Heart left ventricle (tissue), 16 donors: Measurements from ENCODE around the gene TMC7. TPM values are rescaled to one million over a fixed set of nuclear protein-coding genes. Genes with fewer than 3 reads are reported as not detected.

Experiments used
- ATAC-seq, 4 donors: fragments of 200-7000 bp; cut with Tn5 transposase; one replicate each; pipeline ENCODE4 v1.9.1; 2020 to 2022; ENCODE audit warnings: moderate library complexity in 4 of 4, mild to moderate bottlenecking in 3 of 4, moderate number of reproducible peaks in 1 of 4
- DNase-seq, 5 donors: peaks; one replicate each; pipeline ENCODE4 v3.0.0-alpha.2; 2020
- H3K27ac ChIP-seq, 12 donors: fragments of 200-600 bp; sonication (generic) in 4 of 12; one replicate each; pipeline versions ENCODE4 v1.5.0 to v1.8.0; 2016 to 2022; ENCODE audit warnings: mild to moderate bottlenecking in 2 of 12
- H3K27me3 ChIP-seq, 9 donors: fragments of 200-600 bp; sonication (generic) in 2 of 9; one replicate each; pipeline versions ENCODE4 v1.5.1 to v1.8.0; 2016 to 2022; ENCODE audit warnings: mild to moderate bottlenecking in 3 of 9
- H3K36me3 ChIP-seq, 9 donors: fragments of 200-600 bp; sonication (generic) in 2 of 9; one replicate each; pipeline versions ENCODE4 v1.5.0 to v1.8.0; 2018 to 2022; ENCODE audit warnings: mild to moderate bottlenecking in 2 of 9
- H3K4me1 ChIP-seq, 12 donors: fragments of 200-600 bp; sonication (generic) in 4 of 12; one replicate each; pipeline versions ENCODE4 v1.5.0 to v1.8.0; 2016 to 2022; ENCODE audit warnings: mild to moderate bottlenecking in 3 of 12
- H3K4me3 ChIP-seq, 12 donors: fragments of 200-600 bp; sonication (generic) in 4 of 12; one replicate each; pipeline versions ENCODE4 v1.5.0 to v1.8.0; 2017 to 2022; ENCODE audit warnings: mild to moderate bottlenecking in 9 of 12, moderate library complexity in 4 of 12
- H3K9me3 ChIP-seq, 12 donors: fragments of 200-600 bp; sonication (generic) in 4 of 12; one replicate each; pipeline versions ENCODE4 v1.5.0 to v1.8.0; 2016 to 2022; ENCODE audit warnings: mild to moderate bottlenecking in 1 of 12
- POLR2A ChIP-seq, 2 donors: fragments of 450-650 bp; IDR thresholded peaks; one replicate each; pipeline ENCODE4 v1.6.1; 2017; ENCODE audit warnings: antibody characterized with exemption in 2 of 2, mild to moderate bottlenecking in 2 of 2, moderate library complexity in 2 of 2
- WGBS, 4 donors: extraction: QIAGEN DNeasy Blood & Tissue Kit in 2 of 4; methylation state at CpG; one replicate each; pipeline versions ENCODE4 v1.1.5 to v1.1.7; 2013 to 2018; 5-methylcytosine and 5-hydroxymethylcytosine counted together
- intact Hi-C, 10 donors: fragments of 100-400 bp; cut with DNase I; formaldehyde crosslinking; loops; one replicate each; pipeline versions ENCODE4 v1.11.1 to v1.14.2; 2022
- polyA plus RNA-seq, 2 donors: library from polyadenylated mRNA; stranded (reverse); fragments of 200-250 nt; gene quantifications; one replicate each; pipeline ENCODE4 v1.2.3, GENCODE V29; 2013
- total RNA-seq, 9 donors: library from RNA; depleted of rRNA in 2 of 9; stranded (reverse); fragments of >200 nt in 2 of 9; fragmentation: NEBNext Ultra II Directional in 3 of 9; extraction: Animal tissue kit (Norgen Biotek cat#: 25700) in 3 of 9; gene quantifications; one replicate each; pipeline versions ENCODE4 v1.1.0 to v1.2.4, GENCODE V29; 2016 to 2023
- TF ChIP-seq, protein P1 (sequence below), 12 donors: fragments of 200-600 bp; sonication (generic) in 4 of 12; IDR thresholded peaks; one replicate each; pipeline versions ENCODE4 v1.5.0 to v1.8.0; 2018 to 2022; ENCODE audit warnings: antibody characterized with exemption in 12 of 12, mild to moderate bottlenecking in 5 of 12
- donor health status: ischemic (EF 13 %, LVEDD 7.1; RV severe dilation, severe dysfunction).
- donor health status: healthy with polysubstance abuse.
- donor health status: DM: no; HTN: yes; CAD: no.
- donor health status: DM: no; HTN: no; CAD: no.
- donor health status: ischemic (EF 25% LVEDD 6.9; RV normal size, moderate dysfunction).
- donor health status: ischemic (EF 25% LVEDD 5.7; RV mildly dilated, moderate dysfunction).
- donor health status: healthy.
- donor health status: DM: yes; HTN: yes; CAD: no.
- donor health status: ischemic (EF 35%, LVEDD 5.7; RV mildly dilated, moderate dysfunction).
- donor health status: nonischemic (EF 11% LVEDD 7.7; RV severe dilation, severe dysfunction).
- donor health status: DM: yes; HTN: yes; CAD: no.
- donor health status: PGD.
- donor health status: ischemic (EF 29% LVEDD 5.4; RV normal size, mild dysfunction).
- donor health status: nonischemic (EF 23%, LVEDD 6.1; RV moderate dilation, normal function).

Gene TMC7
- total and polyA plus RNA-seq, 11 donors: 0.69 to 2.3 (median 0.96) TPM

DNA sequence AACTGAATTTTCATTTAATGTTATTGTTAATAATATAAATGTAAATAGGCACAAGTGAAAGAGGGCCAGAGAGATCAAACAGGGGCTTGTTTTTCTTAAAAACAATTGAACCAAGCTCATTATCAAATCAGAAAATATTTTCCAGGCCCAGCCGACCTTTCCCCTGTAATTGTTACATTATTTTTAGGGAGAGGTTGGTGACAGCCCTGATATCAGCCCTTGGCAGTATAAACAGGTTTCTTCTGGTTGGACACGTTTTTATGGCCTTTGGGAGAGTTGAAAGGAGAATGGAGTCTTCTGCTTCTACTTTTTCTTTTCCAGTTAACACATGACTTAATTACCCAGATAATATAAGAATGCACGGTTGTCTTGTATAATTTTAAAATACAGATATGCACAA, 43.7 kb downstream of the TMC7 start:
- DNase-seq (no peak), ATAC-seq (no peak)
- H3K4me3 ChIP-seq: no peak overlapping the region
- 25 to 29% (median 28%) methylated on average over 3 of the region's 3 CpGs for WGBS, 4 donors
- no peaks in the 10 kb centered on the region for H3K27me3 ChIP-seq
- no peak for TF ChIP-seq POLR2A (IDR thresholded peaks at IDR 0.05)
- TF ChIP-seq, protein P1, sequence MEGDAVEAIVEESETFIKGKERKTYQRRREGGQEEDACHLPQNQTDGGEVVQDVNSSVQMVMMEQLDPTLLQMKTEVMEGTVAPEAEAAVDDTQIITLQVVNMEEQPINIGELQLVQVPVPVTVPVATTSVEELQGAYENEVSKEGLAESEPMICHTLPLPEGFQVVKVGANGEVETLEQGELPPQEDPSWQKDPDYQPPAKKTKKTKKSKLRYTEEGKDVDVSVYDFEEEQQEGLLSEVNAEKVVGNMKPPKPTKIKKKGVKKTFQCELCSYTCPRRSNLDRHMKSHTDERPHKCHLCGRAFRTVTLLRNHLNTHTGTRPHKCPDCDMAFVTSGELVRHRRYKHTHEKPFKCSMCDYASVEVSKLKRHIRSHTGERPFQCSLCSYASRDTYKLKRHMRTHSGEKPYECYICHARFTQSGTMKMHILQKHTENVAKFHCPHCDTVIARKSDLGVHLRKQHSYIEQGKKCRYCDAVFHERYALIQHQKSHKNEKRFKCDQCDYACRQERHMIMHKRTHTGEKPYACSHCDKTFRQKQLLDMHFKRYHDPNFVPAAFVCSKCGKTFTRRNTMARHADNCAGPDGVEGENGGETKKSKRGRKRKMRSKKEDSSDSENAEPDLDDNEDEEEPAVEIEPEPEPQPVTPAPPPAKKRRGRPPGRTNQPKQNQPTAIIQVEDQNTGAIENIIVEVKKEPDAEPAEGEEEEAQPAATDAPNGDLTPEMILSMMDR (IDR thresholded peaks at IDR 0.05): no peak
- no peak overlapping the region for H3K27ac ChIP-seq
- H3K9me3 ChIP-seq: no peaks in the 10 kb centered on the region
- H3K36me3 ChIP-seq: peaks cover 0 to 16% (median 0%) of the 10 kb centered on the region in 9 donors
- intact Hi-C loops: no loop called here
- peaks cover 0 to 16% (median 0%) of the 10 kb centered on the region in 12 donors for H3K4me1 ChIP-seq

DNA sequence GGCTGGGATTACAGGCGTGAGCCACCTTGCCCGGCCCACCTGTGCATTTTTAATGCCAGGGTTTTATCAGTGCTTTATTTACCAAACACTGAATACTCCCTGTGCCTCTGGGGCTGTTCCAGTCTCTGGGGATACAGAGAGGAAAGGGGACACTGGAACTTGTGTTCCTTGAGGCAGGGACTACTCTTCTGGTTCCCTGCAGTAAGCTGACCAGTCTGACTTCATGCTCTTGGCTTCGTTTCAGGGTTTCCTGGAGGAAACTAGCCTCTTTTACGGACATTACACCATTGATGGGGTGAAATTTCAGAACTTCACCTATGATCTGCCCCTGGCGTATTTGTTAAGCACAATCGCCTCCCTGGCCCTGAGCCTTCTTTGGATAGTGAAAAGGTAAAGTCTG, 46.2 kb downstream of the TMC7 start:
- peak in 2 of 5 donors; percentile 25 to 29 for DNase-seq
- peak; percentile 38 to 90 (median 53) for ATAC-seq
- intact Hi-C loops: no loop called here

DNA sequence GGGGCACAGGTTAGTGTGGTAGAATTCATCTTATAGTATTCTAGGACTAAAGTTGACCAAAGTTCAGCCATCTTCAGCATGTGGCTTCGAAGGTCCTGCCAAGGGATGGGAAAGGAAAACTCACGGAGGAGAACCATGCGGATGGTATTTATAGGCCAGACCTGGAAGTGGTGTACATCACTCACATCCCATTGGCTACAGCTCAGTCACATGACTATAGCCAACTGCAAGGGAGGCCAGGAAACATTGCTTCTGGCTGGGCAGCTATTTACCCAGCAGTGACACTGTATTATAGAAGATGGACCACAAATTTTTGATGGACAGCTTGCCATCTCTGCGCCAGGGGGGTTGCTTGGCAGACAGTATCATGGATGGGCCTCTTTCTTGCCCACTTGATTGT, 48.0 kb downstream of the TMC7 start:
- DNase-seq: no peak
- ATAC-seq: no peak
- WGBS, 4 donors: 66 to 73% (median 70%) methylated on average over 4 of the region's 4 CpGs
- Histone ChIP-seq H3K27ac (no peak overlapping the region), H3K4me3 (no peak overlapping the region), H3K36me3 (peaks cover 0 to 3% (median 0%) of the 10 kb centered on the region in 9 donors), H3K9me3 (peaks cover 0 to 11% (median 0%) of the 10 kb centered on the region in 12 donors), H3K27me3 (no peaks in the 10 kb centered on the region), H3K4me1 (peaks cover 0 to 16% (median 0%) of the 10 kb centered on the region in 12 donors)
- no peak for TF ChIP-seq POLR2A (IDR thresholded peaks at IDR 0.05)
- TF ChIP-seq, protein P1 (IDR thresholded peaks at IDR 0.05): no peak
- intact Hi-C loops: no loop called here

More for the DNA sequence above, 46.2 kb downstream of the TMC7 start:
- TF ChIP-seq, protein P1 (IDR thresholded peaks at IDR 0.05): no peak
- no peak for TF ChIP-seq POLR2A (IDR thresholded peaks at IDR 0.05)
- peaks cover 0 to 4% (median 0%) of the 10 kb centered on the region in 9 donors for H3K36me3 ChIP-seq
- H3K27me3 ChIP-seq: no peaks in the 10 kb centered on the region
- H3K4me1 ChIP-seq: peaks cover 0 to 16% (median 0%) of the 10 kb centered on the region in 12 donors
- H3K9me3 ChIP-seq: no peaks in the 10 kb centered on the region
- no peak overlapping the region for H3K4me3 ChIP-seq
- 58 to 71% (median 68%) methylated on average over 6 of the region's 6 CpGs for WGBS, 4 donors
- peak overlapping the region in 6 of 12 donors; percentile 0 to 55 (median 39) for H3K27ac ChIP-seq

DNA sequence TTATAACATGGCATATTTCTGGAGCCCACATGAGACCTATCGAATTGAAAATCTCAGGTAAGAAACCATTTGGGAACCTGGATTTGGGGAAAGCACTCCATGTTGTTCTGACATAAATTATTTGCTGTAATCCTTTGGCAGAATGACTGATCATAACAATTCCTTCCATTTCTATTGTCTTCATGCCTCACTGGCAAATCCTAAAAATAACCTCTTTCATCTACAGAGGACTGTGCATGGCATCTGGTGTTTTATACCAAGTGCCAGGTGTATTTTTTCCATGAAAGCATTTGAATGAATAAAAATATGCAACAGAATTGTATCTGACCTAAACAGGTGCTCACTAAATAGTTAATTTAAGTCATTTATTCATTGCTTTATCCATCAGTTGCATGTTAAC, 50.0 kb downstream of the TMC7 start:
- intact Hi-C loops: no loop called here
- Histone ChIP-seq H3K27me3 (no peaks in the 10 kb centered on the region), H3K36me3 (peaks cover 0 to 3% (median 0%) of the 10 kb centered on the region in 9 donors), H3K4me3 (no peak overlapping the region), H3K4me1 (peaks cover 0 to 8% (median 0%) of the 10 kb centered on the region in 12 donors), H3K27ac (no peak overlapping the region), H3K9me3 (peaks cover 0 to 14% (median 0%) of the 10 kb centered on the region in 12 donors)
- no peak for ATAC-seq
- 91 to 94% (median 93%) methylated on average over 1 of the region's 1 CpG for WGBS, 4 donors
- TF ChIP-seq, protein P1 (IDR thresholded peaks at IDR 0.05): no peak
- no peak for TF ChIP-seq POLR2A (IDR thresholded peaks at IDR 0.05)
- DNase-seq: no peak
